Measurements from ENCODE around the gene ITGB3. TPM values are rescaled to one million over a fixed set of nuclear protein-coding genes. Genes with fewer than 3 reads are reported as not detected.

The ITGB3 gene
- total and polyA plus RNA-seq, 9 of the 15 experiments (the other 6 are each of a cell fraction or from before 2014, with no cell fraction given) = 0.08 to 2.6 (median 0.62) TPM; not detected in 1

- TF ChIP-seq MGA (IDR thresholded peaks at IDR 0.05) (peak; percentile 23; the same call in 1 of the 2 replicates), SIRT6 (IDR thresholded peaks at IDR 0.05; ENCODE audit: low read depth, low read length) (no peak), EP300 (IDR thresholded peaks at IDR 0.05; ENCODE audit: low read length) (peak; percentile 45; the same call in 1 of the 2 replicates), LARP7 (IDR thresholded peaks at IDR 0.05) (no peak), ZNF140 (CRISPR knock-in tag; IDR thresholded peaks at IDR 0.05) (no peak), FOXP1 (CRISPR knock-in tag; IDR thresholded peaks at IDR 0.05) (no peak), PHF20 (IDR thresholded peaks at IDR 0.05; ENCODE audit: partially characterized antibody) (no peak), TRIM28 (IDR thresholded peaks at IDR 0.05) (no peak), RBM34 (IDR thresholded peaks at IDR 0.05; ENCODE audit: borderline replicate concordance, insufficient read depth, low read length) (no peak), ZEB2 (IDR thresholded peaks at IDR 0.05) (no peak), TAF1 (IDR thresholded peaks at IDR 0.05; ENCODE audit: control insufficient read depth, extremely low read depth, insufficient read depth, low read length, severe bottlenecking) (no peak), CREM (IDR thresholded peaks at IDR 0.05; ENCODE audit: low read depth) (0 out of 2 replicates have a peak, but pooled peaks have one; percentile 4), RFX7 (CRISPR knock-in tag; IDR thresholded peaks at IDR 0.05) (no peak), BRD4 (IDR thresholded peaks at IDR 0.05) (no peak), SNIP1 (IDR thresholded peaks at IDR 0.05; ENCODE audit: low read depth) (no peak), SMARCB1 (IDR thresholded peaks at IDR 0.05; ENCODE audit: insufficient read length, low read depth) (no peak), BMI1 (IDR thresholded peaks at IDR 0.05; ENCODE audit: low read length) (no peak), ZC3H8 (IDR thresholded peaks at IDR 0.05) (no peak)
- TF ChIP-seq, protein P1, sequence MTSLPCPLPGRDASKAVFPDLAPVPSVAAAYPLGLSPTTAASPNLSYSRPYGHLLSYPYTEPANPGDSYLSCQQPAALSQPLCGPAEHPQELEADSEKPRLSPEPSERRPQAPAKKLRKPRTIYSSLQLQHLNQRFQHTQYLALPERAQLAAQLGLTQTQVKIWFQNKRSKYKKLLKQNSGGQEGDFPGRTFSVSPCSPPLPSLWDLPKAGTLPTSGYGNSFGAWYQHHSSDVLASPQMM (CRISPR knock-in tag; IDR thresholded peaks at IDR 0.05) = no peak
Observed at GRCh38 chr17:47257651-47258339, 4.2 kb downstream of the ITGB3 start (continued).
